Measurements from ENCODE around the gene MYO1D.
"Not testable (repeated sequence)": the region's sequence is repeated elsewhere in the genome, so short reads cannot be mapped to it uniquely, and the experiment has no call there.

Gene MYO1D

DNA sequence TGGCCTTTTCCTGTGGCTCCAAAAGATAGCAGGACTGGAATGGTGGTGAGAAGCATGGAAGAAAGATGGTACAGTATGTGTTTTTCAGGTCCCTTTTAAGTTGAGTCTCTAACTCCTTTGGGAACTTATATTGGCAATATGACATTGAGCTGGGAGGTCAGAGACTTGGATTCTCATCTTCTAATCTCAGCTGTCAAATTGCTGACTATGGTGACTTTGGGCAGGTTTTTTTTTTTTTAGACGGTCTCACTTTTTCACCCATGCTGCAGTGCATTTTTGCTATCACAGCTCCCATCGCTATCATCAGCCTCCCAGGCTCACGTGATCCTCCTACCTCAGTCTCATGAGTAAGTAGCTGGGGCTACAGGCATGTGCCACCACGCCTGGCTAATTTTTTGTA is 405.3 kb downstream of the MYO1D start:
- Mint-ChIP-seq H3K27ac (no peak overlapping the region), H3K9me3 (ENCODE audit: low read depth) (no peaks in the 10 kb centered on the region), H3K4me3 (no peak overlapping the region), H3K27me3 (no peaks in the 10 kb centered on the region), H3K4me1 (ENCODE audit: low read depth) (peaks cover 2% of the 10 kb centered on the region), H3K36me3 (peaks cover 15% of the 10 kb centered on the region)

DNA sequence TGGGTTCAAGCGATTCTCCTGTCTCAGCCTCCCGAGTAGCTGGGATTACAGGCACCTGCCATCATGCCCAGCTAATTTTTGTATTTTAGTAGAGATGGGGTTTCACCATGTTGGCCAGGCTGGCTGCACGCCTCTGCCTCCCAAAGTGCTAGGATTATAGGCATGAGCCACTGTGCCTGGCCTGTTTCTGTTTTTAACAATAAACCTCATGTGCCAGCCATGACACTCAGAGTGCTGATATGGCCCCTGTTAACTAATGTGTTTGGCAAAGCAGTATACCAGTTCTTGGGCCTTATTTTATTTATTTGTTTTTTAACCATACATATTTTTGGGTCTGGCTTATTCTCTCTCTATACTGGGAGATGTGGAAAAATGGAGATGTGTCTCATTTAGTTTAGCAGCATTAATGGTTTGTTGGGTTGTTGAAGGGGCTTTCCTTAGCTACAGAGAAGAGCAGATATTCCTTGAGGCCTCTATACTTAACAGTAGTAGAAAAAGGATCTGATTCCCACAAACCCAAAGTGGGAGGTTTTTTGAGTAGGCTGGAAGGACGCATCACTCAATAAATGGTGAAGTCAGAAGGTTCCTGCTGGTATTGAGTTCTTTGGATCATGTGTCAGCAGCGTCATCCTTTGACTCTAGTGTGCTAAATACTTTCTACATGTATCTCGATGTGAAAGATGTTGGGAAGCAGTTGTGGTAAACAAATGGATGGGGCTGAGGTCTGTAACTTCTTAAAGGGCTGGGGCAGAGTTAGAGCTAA is 406.3 kb downstream of the MYO1D start:
- Mint-ChIP-seq H3K4me1 (ENCODE audit: low read depth) (peaks cover 2% of the 10 kb centered on the region), H3K36me3 (peaks cover 15% of the 10 kb centered on the region), H3K4me3 (no peak overlapping the region), H3K27me3 (no peaks in the 10 kb centered on the region), H3K9me3 (ENCODE audit: low read depth) (no peaks in the 10 kb centered on the region), H3K27ac (no peak overlapping the region)

DNA sequence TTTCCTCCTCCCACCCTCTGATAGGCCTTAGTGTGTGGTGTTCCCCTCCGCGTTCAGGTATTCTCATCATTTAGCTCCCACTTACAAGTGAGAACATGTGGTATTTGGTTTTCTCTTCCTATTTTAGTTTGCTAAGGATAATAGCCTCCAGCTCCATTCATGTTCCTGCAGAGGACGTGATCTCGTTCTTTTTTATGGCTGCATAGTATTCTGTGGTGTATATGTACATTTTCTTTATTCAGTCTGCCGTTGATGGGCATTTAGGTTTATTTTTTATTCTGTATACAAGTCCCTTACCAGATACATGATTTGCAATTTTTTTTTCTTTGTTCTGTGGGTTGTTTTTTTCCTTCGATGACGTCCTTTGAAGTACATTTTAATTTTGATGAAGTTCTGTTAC is 409.0 kb downstream of the MYO1D start:
- H3K36me3 Mint-ChIP-seq, result peaks cover 11% of the 10 kb centered on the region
- no peaks in the 10 kb centered on the region for H3K4me1 Mint-ChIP-seq (ENCODE audit: low read depth)
- H3K4me3 Mint-ChIP-seq, result no peak overlapping the region
- H3K27me3 Mint-ChIP-seq, result no peaks in the 10 kb centered on the region
- no peak overlapping the region for H3K27ac Mint-ChIP-seq
- no peaks in the 10 kb centered on the region for H3K9me3 Mint-ChIP-seq (ENCODE audit: low read depth)

DNA sequence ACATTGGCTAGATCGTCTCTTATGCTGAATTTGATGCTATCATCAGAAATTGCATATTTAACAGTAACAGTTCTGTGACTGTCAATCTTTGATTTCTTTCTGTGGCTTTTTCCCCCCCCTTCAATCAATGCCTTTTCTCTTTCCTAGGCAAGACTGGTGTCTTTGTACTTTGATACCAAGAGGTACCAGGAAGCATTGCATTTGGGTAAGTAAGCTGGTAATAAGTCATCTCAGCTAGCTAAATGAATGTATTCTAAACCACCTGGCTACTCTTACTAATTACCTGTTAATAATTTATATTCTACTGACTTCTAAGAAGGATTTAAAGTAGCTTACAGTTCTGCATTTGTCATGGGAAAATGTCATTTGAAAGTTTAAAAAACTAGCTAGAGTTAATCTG is 412.6 kb downstream of the MYO1D start:
- Mint-ChIP-seq H3K4me3 (no peak overlapping the region), H3K9me3 (ENCODE audit: low read depth) (no peaks in the 10 kb centered on the region), H3K4me1 (ENCODE audit: low read depth) (peaks cover 20% of the 10 kb centered on the region), H3K36me3 (peaks cover 15% of the 10 kb centered on the region), H3K27me3 (no peaks in the 10 kb centered on the region), H3K27ac (no peak overlapping the region)

DNA sequence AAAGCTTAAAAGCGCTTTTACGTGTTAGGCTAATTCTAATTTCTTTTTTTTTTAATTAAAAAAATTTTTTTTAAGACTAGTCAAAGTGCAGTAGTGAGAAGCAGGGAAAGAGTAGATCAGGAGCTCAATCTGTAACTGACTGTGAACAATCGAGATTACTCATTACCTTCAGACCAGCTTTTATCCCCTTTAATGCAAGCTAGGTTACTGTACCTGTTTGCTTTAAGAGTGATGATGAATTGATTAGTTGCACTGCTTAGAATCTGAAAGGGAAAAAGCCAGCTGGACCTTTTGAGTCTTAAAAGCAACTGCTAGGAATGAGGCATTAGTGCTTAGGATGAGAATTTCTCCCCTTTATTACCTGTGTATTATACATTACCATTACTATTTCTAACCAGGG is 413.6 kb downstream of the MYO1D start:
- Mint-ChIP-seq H3K9me3 (ENCODE audit: low read depth) (no peaks in the 10 kb centered on the region), H3K36me3 (peaks cover 14% of the 10 kb centered on the region), H3K27me3 (no peaks in the 10 kb centered on the region), H3K4me3 (no peak overlapping the region), H3K27ac (no peak overlapping the region), H3K4me1 (ENCODE audit: low read depth) (peaks cover 26% of the 10 kb centered on the region)

DNA sequence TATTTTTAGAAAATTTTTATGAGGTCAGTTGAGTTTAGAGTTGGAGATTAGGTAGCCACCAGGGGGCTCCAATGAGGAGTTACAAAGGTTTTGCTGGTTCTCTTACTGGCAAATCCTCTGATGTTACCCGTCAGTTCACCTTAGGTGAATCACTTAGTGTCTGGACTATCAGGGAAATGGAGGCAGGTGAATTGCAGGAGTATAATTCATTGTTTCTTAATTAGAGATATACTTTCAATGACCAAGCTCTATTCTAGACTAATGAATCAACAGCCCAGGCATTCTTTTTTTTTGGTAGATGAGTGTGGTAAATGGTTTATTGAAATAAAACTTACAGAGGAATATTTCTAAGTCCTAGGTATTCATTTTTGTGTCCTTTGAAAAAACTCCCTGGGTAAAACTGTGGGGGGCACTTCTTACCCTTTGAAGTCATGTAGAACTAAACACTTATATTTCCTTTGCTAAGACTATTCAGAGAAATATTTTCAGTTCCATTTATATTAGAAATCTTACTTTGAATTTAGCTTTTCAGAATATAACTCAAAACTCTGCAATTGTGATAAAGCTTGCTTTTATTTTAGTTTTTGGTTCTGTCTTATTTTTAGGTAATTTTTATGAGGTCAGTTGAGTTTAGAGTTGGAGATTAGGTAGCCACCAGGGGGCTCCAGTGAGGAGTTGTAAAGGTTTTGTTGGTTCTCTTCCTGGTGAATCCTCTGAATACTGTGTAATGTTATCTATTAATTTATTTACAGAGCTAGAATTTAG is 414.9 kb downstream of the MYO1D start:
- peaks cover 12% of the 10 kb centered on the region for H3K36me3 Mint-ChIP-seq
- peak overlapping the region; percentile 59 for H3K27ac Mint-ChIP-seq
- no peaks in the 10 kb centered on the region for H3K9me3 Mint-ChIP-seq (ENCODE audit: low read depth)
- no peak overlapping the region for H3K4me3 Mint-ChIP-seq
- no peaks in the 10 kb centered on the region for H3K27me3 Mint-ChIP-seq
- peaks cover 36% of the 10 kb centered on the region for H3K4me1 Mint-ChIP-seq (ENCODE audit: low read depth)

DNA sequence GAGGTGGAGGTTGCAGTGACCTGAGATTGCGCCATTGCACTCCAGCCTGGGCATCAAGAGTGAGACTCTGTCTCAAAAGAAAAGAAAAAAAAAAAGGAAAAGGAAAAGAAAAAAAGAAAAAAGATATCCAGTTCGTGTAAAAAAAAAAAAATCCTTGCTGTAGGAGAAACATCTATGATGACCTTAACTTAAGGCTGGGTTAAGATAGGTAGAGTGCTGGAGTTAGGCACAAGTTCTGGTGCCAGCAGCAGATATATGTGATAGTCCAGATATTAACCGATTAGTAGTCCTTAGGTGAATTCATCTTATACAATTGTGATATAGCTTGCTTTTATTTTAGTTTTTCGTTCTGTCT is 415.4 kb downstream of the MYO1D start:
- Mint-ChIP-seq H3K4me1 (ENCODE audit: low read depth) (peaks cover 37% of the 10 kb centered on the region), H3K9me3 (ENCODE audit: low read depth) (no peaks in the 10 kb centered on the region), H3K36me3 (peaks cover 12% of the 10 kb centered on the region), H3K27ac (peak overlapping the region; percentile 59), H3K4me3 (no peak overlapping the region), H3K27me3 (no peaks in the 10 kb centered on the region)

DNA sequence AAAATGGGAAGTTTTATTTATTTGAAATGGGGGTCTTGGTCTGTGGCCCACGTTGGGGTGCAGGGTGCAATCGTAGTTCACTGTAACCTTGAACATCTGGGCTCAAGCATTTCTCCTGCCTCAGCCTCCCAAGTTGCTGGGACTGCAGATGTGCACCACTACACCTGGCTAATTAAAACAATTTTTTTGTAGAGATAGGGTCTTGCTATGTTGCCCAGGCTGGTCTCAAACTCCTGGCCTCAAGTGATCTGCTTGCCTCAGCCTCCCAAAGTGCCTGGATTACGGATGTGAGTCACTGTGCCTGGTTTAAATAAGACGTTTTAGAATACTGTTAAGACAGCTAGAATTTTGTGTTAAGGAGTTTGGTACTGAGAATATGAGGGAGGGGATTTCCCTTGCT is 416.9 kb downstream of the MYO1D start:
- peak overlapping the region; percentile 16 for H3K27ac Mint-ChIP-seq
- no peak overlapping the region for H3K4me3 Mint-ChIP-seq
- H3K4me1 Mint-ChIP-seq (ENCODE audit: low read depth), result peaks cover 41% of the 10 kb centered on the region
- H3K9me3 Mint-ChIP-seq (ENCODE audit: low read depth), result no peaks in the 10 kb centered on the region
- peaks cover 14% of the 10 kb centered on the region for H3K36me3 Mint-ChIP-seq
- no peaks in the 10 kb centered on the region for H3K27me3 Mint-ChIP-seq

DNA sequence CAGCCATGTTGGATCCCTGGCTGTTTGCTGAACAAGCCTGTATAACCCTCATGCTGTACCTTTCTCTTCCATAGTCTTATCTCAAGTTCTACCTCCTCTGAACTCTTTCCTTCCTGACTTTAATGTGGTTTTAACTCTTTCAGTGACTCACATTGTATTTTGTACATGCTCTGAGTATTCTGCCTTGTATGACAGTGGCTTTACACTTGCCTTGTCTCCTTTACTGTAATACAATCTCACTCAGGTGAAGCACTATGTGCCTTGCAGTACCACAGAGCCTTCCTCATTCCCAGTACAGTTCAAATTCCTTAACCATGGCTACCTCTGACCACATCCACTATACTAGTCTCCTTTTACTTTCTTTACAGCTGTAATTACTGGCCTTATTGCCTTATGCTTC is 418.6 kb downstream of the MYO1D start:
- peaks cover 53% of the 10 kb centered on the region for H3K4me1 Mint-ChIP-seq (ENCODE audit: low read depth)
- H3K27ac Mint-ChIP-seq, result no peak overlapping the region
- H3K27me3 Mint-ChIP-seq, result no peaks in the 10 kb centered on the region
- no peaks in the 10 kb centered on the region for H3K9me3 Mint-ChIP-seq (ENCODE audit: low read depth)
- H3K4me3 Mint-ChIP-seq, result no peak overlapping the region
- H3K36me3 Mint-ChIP-seq, result peaks cover 21% of the 10 kb centered on the region

DNA sequence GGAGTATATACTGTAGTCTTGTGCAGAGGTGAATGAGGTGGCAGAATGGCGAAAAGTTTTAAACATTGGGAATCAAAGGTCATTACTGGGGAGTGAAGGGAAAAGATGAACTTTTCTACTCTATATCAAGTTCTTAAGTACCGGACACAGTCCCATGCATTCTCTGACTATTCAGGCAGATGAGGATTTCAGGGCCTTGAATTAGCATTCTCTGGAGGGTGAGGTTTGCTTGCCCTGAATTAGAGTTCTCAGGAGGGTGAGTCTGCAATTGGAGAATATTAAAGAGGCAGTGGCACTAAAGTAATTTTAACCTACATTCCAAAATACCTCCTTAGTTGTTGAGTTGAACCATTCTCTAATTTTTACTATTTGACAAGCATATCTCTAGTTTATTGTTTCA is 423.6 kb downstream of the MYO1D start:
- Mint-ChIP-seq H3K4me3 (no peak overlapping the region), H3K9me3 (ENCODE audit: low read depth) (no peaks in the 10 kb centered on the region), H3K4me1 (ENCODE audit: low read depth) (peaks cover 59% of the 10 kb centered on the region)

DNA sequence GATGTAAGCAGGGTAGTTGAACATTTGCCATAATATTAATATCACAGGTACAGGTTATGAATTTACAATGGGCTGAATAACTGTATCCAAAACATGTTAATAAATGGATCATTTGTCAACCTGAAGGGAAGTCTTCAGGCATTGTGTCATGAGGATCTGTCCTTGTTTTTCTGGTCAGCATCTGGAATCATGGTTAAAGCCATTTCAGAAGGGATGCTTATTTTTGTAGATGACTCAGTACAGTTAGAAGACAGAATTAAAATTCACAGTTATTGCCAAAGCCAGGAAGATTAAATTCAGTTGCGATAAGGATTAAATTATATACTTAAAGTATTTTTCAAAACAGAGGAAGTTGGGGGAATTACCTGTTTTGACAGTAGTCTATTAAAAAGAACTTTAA is 424.6 kb downstream of the MYO1D start:
- H3K9me3 Mint-ChIP-seq (ENCODE audit: low read depth), result no peaks in the 10 kb centered on the region
- no peaks in the 10 kb centered on the region for H3K27me3 Mint-ChIP-seq
- peaks cover 25% of the 10 kb centered on the region for H3K36me3 Mint-ChIP-seq
- H3K27ac Mint-ChIP-seq, result no peak overlapping the region
- peaks cover 53% of the 10 kb centered on the region for H3K4me1 Mint-ChIP-seq (ENCODE audit: low read depth)
- H3K4me3 Mint-ChIP-seq, result no peak overlapping the region

More for the DNA sequence above, 423.6 kb downstream of the MYO1D start:
- H3K27ac Mint-ChIP-seq, result peak overlapping the region; percentile 5
- H3K36me3 Mint-ChIP-seq, result peaks cover 25% of the 10 kb centered on the region
- no peaks in the 10 kb centered on the region for H3K27me3 Mint-ChIP-seq

DNA sequence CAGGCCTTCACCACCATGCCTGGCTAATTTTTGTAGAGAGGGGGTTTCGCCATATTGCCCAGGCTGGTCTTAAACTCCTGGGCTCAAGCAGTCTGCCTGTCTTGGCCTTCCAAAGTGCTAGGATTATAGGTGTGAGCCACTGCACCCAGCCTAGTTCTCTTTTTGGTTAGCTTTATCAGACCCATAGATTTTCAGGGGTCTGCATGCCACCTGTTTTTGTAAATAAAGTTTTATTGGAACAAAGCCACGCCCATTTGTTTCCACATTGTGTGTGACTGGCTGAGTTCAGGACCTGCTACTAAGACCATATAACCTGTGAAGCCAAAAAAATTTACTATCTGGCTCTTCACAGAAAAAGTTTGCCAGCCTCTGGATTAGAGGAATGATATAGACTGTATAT is 425.0 kb downstream of the MYO1D start:
- Mint-ChIP-seq H3K27me3 (no peaks in the 10 kb centered on the region), H3K9me3 (ENCODE audit: low read depth) (no peaks in the 10 kb centered on the region), H3K4me3 (no peak overlapping the region), H3K27ac (no peak overlapping the region), H3K4me1 (ENCODE audit: low read depth) (peaks cover 56% of the 10 kb centered on the region), H3K36me3 (peaks cover 25% of the 10 kb centered on the region)

DNA sequence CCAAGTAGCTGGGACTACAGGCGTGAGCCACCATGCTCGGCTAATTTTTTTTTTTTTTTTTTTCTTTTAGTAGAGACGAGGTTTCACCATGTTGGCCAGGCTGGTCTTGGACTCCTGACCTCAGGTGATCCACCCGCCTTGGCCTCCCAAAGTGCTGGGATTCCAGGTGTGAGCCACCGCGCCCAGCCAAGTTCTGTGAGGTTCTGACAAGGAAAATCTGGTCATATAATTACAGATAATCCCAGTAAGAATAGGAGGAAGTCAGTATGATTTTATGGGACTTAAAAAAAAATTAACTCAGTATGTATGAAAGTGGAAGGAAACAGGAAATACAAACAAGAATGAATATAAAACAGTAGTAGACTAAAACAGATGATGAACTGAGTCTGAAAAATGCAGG is 426.5 kb downstream of the MYO1D start:
- not testable (repeated sequence) for H3K27ac Mint-ChIP-seq
- peaks cover 27% of the 10 kb centered on the region for H3K36me3 Mint-ChIP-seq

DNA sequence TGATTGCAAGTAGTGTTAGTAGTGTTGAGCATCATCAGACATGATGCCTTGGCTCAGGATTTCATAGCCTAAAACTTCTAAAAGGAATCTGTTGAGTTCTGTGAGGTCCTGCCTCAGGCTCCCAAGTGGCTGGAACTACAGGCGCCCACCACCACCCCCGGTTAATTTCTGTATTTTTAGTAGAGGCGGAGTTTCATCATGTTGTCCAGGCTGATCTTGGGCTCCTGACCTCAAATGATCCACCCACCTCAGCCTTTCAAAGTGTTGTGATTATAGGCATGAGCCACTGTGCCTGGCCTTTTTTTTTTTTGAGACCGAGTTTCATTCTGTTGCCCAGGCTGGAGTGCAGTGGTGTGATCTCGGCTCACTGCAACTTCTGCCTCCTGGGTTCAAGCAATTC is 427.0 kb downstream of the MYO1D start:
- peaks cover 67% of the 10 kb centered on the region for H3K4me1 Mint-ChIP-seq (ENCODE audit: low read depth)

More for the DNA sequence above, 426.5 kb downstream of the MYO1D start:
- not testable (repeated sequence) for H3K4me3 Mint-ChIP-seq; H3K27me3 Mint-ChIP-seq; H3K9me3 Mint-ChIP-seq (ENCODE audit: low read depth)
- H3K4me1 Mint-ChIP-seq (ENCODE audit: low read depth), result peaks cover 68% of the 10 kb centered on the region

DNA sequence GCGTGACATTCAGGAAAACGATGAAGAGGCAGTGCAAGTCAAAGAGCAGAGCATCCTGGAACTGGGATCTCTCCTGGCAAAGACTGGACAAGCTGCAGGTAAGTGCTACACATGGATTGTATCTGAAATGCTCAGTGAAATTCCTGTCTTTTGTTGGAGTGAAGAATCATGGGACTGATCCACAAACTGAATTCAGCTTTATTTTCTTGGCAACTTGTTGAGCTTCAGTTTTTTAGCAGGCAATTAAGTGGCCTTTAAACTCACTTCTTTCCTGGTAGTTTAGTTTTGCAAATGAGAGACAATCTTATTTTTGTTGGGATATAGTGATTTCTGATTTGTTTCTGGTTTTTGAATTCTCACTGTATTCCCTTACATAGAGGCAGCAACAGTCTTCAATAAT is 430.0 kb downstream of the MYO1D start:
- H3K9me3 Mint-ChIP-seq (ENCODE audit: low read depth), result no peaks in the 10 kb centered on the region
- peak overlapping the region; percentile 93 for H3K4me3 Mint-ChIP-seq
- peaks cover 14% of the 10 kb centered on the region for H3K36me3 Mint-ChIP-seq
- H3K27ac Mint-ChIP-seq, result peak overlapping the region; percentile 10
- peaks cover 47% of the 10 kb centered on the region for H3K4me1 Mint-ChIP-seq (ENCODE audit: low read depth)
- H3K27me3 Mint-ChIP-seq, result peaks cover 1% of the 10 kb centered on the region

More for the DNA sequence above, 427.0 kb downstream of the MYO1D start:
- no peak overlapping the region for H3K27ac Mint-ChIP-seq
- no peaks in the 10 kb centered on the region for H3K27me3 Mint-ChIP-seq
- H3K4me3 Mint-ChIP-seq, result no peak overlapping the region
- H3K36me3 Mint-ChIP-seq, result peaks cover 24% of the 10 kb centered on the region
- H3K9me3 Mint-ChIP-seq (ENCODE audit: low read depth), result no peaks in the 10 kb centered on the region

Measured in activated naive CD8-positive, alpha-beta T cell (primary cell).